ENCODE data around the gene AHNAK2.
"Not testable (repeated sequence)": the region's sequence is repeated elsewhere in the genome, so short reads cannot be mapped to it uniquely, and the experiment has no call there.

DNA sequence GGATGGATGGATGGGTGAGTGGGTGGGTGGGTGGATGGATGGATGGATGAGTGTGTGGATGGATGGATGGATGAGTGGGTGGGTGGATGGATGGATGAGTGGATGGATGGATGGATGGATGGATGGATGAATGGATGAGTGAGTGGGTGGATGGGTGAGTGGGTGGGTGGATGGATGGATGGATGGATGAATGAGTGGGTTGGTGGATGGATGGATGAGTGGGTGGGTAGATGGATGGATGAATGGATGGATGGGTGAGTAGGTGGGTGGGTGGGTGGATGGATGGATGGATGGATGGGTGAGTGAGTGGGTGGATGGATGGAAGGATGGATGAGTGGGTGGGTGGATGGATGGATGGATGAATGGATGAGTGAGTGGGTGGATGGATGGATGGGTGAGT is 87.9 kb downstream of the AHNAK2 start:
- TF ChIP-seq, protein P1, sequence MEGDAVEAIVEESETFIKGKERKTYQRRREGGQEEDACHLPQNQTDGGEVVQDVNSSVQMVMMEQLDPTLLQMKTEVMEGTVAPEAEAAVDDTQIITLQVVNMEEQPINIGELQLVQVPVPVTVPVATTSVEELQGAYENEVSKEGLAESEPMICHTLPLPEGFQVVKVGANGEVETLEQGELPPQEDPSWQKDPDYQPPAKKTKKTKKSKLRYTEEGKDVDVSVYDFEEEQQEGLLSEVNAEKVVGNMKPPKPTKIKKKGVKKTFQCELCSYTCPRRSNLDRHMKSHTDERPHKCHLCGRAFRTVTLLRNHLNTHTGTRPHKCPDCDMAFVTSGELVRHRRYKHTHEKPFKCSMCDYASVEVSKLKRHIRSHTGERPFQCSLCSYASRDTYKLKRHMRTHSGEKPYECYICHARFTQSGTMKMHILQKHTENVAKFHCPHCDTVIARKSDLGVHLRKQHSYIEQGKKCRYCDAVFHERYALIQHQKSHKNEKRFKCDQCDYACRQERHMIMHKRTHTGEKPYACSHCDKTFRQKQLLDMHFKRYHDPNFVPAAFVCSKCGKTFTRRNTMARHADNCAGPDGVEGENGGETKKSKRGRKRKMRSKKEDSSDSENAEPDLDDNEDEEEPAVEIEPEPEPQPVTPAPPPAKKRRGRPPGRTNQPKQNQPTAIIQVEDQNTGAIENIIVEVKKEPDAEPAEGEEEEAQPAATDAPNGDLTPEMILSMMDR (IDR thresholded peaks at IDR 0.05): not testable (repeated sequence)
- TF ChIP-seq POLR2A (IDR thresholded peaks at IDR 0.05): not testable (repeated sequence)

All from testis (tissue), 2 donors.